CD4-positive, alpha-beta T cell (primary cell): Measurements from ENCODE around the gene FLYWCH1. TPM values are rescaled to one million over a fixed set of nuclear protein-coding genes. Genes with fewer than 3 reads are reported as not detected.

Experiments
- ATAC-seq: fragments of 200-7000 bp; cut with Tn5 transposase; one replicate; pipeline ENCODE4 v1.10.0; 2022; ENCODE audit warnings: mild to moderate bottlenecking; ENCODE audit not compliant: poor library complexity
- CTCF ChIA-PET: fragments of 350-600 bp; sonication (Branson Sonifier 250); formaldehyde crosslinking; loops from one replicate; lab custom pipeline; 2021; ENCODE audit warnings: antibody characterized with exemption, inconsistent platforms; lab: Charles Lee
- POLR2A ChIA-PET: fragments of 350-600 bp; sonication (Branson Sonifier 250); formaldehyde crosslinking; loops from one replicate; lab custom pipeline; 2021; ENCODE audit warnings: antibody characterized with exemption, inconsistent platforms; lab: Charles Lee
- DNase-seq, 14 experiments: peaks; one replicate each; pipeline ENCODE4 v3.0.0-alpha.2; 2013 to 2020; ENCODE audit warnings: mixed read lengths in 2 of 14
- H3K27ac ChIP-seq, 2 donors: one replicate each; pipeline versions ENCODE4 v1.5.1 to v1.7.0; 2013; ENCODE audit warnings: low read length in 2 of 2, low read depth in 1 of 2, mild to moderate bottlenecking in 1 of 2
- H3K27me3 ChIP-seq, 2 experiments: 1 replicate in 1 of 2; 2 replicates in 1 of 2; pipeline versions ENCODE4 v1.6.1 to v1.7.0; 2013; ENCODE audit warnings: low read length in 2 of 2, control low read depth in 1 of 2, mild to moderate bottlenecking in 1 of 2, moderate library complexity in 1 of 2; ENCODE audit not compliant: insufficient read depth in 2 of 2, control insufficient read depth in 1 of 2
- H3K36me3 ChIP-seq: one replicate; pipeline ENCODE4 v1.6.1; 2013; ENCODE audit warnings: low read length, control low read depth; ENCODE audit not compliant: insufficient read depth
- H3K4me1 ChIP-seq: one replicate; pipeline ENCODE4 v1.6.1; 2013; ENCODE audit warnings: low read length, control low read depth; ENCODE audit not compliant: insufficient read depth
- H3K4me3 ChIP-seq: one replicate; pipeline ENCODE4 v1.5.1; 2013; ENCODE audit warnings: mild to moderate bottlenecking, low read length, moderate library complexity
- H3K9me3 ChIP-seq, 2 experiments: 1 replicate in 1 of 2; 2 replicates in 1 of 2; pipeline versions ENCODE4 v1.6.1 to v1.7.0; 2013; ENCODE audit warnings: low read length in 2 of 2, mild to moderate bottlenecking in 2 of 2, control low read depth in 1 of 2, moderate library complexity in 1 of 2; ENCODE audit not compliant: control insufficient read depth in 1 of 2, insufficient read depth in 1 of 2
- H3K27ac Mint-ChIP-seq: one replicate; pipeline ENCODE4 v1.8.0; 2020; ENCODE audit warnings: mixed read lengths
- H3K27me3 Mint-ChIP-seq: one replicate; pipeline ENCODE4 v1.8.0; 2021; ENCODE audit warnings: mixed read lengths
- H3K36me3 Mint-ChIP-seq: one replicate; pipeline ENCODE4 v1.8.0; 2021; ENCODE audit warnings: low read depth, mixed read lengths
- H3K4me1 Mint-ChIP-seq: one replicate; pipeline ENCODE4 v1.8.0; 2021; ENCODE audit warnings: low read depth, mixed read lengths
- H3K4me3 Mint-ChIP-seq: one replicate; pipeline ENCODE4 v1.8.0; 2020; ENCODE audit warnings: mild to moderate bottlenecking, mixed read lengths
- H3K9me3 Mint-ChIP-seq: one replicate; pipeline ENCODE4 v1.8.0; 2020; ENCODE audit warnings: mixed read lengths
- CTCF ChIP-seq: fragments of 200-600 bp; IDR thresholded peaks from one replicate; pipeline ENCODE4 v1.8.0; 2022; ENCODE audit warnings: antibody characterized with exemption, mild to moderate bottlenecking
- intact Hi-C, 2 experiments: fragments of 100-400 bp; cut with DNase I in 1 of 2; cut with micrococcal nuclease in 1 of 2; formaldehyde crosslinking; loops; one replicate each; pipeline versions ENCODE4 v1.15.1 to v1.9.0; 2023 to 2025; cut with DNase I, micrococcal nuclease
- total RNA-seq, 174 experiments: library from RNA in 2 of 174; stranded (reverse) in 2 of 174; gene quantifications; one replicate each; pipeline ENCODE4 v1.2.3 and lab custom pipeline; 2021 to 2026

Gene FLYWCH1
- total RNA-seq, 2 experiments from 2014 or later: 84.8 to 97.0 TPM

- POLR2A ChIA-PET: interaction anchor here (0.7 kb wide), 1 partner anchor 66 kb away, joined by 3 read pairs; no protein-coding TSS in a partner anchor
- no peak for ATAC-seq
Measured at GRCh38 chr16:2982402-2982801, 70.7 kb downstream of the FLYWCH1 start.

GRCh38 chr16:2983706-2984136 is 72.0 kb downstream of the FLYWCH1 start:
- H3K36me3 ChIP-seq: no peaks in the 10 kb centered on the region
- Mint-ChIP-seq H3K27me3 (no peaks in the 10 kb centered on the region), H3K27ac (no peak overlapping the region), H3K4me1 (no peaks in the 10 kb centered on the region), H3K9me3 (no peaks in the 10 kb centered on the region), H3K36me3 (no peaks in the 10 kb centered on the region), H3K4me3 (no peak overlapping the region)
- peaks cover 29% of the 10 kb centered on the region for H3K4me1 ChIP-seq
- peaks cover 0 to 7% of the 10 kb centered on the region in 2 experiments for H3K9me3 ChIP-seq
- DNase-seq: peak in 13 of 14 experiments; percentile 31 to 83 (median 58)
- ChIA-PET POLR2A (no interaction called here), CTCF (interaction anchor here (1.2 to 2.9 kb wide), 2 partner anchors 17 to 48 kb away, joined by 3 to 10 read pairs; no protein-coding TSS in a partner anchor)
- no peak overlapping the region for H3K27ac ChIP-seq
- no peak overlapping the region for H3K4me3 ChIP-seq
- ATAC-seq: peak; percentile 51
- intact Hi-C loops: loop anchor here in 1 of 2 experiments (2.0 to 5.0 kb wide), 3 partner anchors 37 to 106 kb away; partner anchors contain the start of genes FLYWCH1 and TNFRSF12A
- peak; percentile 89 for TF ChIP-seq CTCF
- H3K27me3 ChIP-seq: peaks cover 0 to 3% of the 10 kb centered on the region in 2 experiments

More at GRCh38 chr16:2982402-2982801, 70.7 kb downstream of the FLYWCH1 start:
- no peak overlapping the region for H3K27ac Mint-ChIP-seq
- CTCF ChIA-PET: interaction anchor here (1.7 kb wide), 1 partner anchor 12 kb away, joined by 4 read pairs; no protein-coding TSS in a partner anchor
- H3K4me3 Mint-ChIP-seq: no peak overlapping the region
- Histone ChIP-seq H3K36me3 (no peaks in the 10 kb centered on the region), H3K4me1 (peaks cover 29% of the 10 kb centered on the region), H3K27ac (no peak overlapping the region), H3K27me3 (peaks cover 0 to 3% of the 10 kb centered on the region in 2 experiments), H3K9me3 (peaks cover 0 to 7% of the 10 kb centered on the region in 2 experiments), H3K4me3 (no peak overlapping the region)
- no peak for DNase-seq
- no peaks in the 10 kb centered on the region for H3K4me1 Mint-ChIP-seq
- intact Hi-C loops: loop anchor here in 1 of 2 experiments (2.0 to 5.0 kb wide), 3 partner anchors 38 to 105 kb away; partner anchors contain the start of genes FLYWCH1 and TNFRSF12A
- no peak for TF ChIP-seq CTCF
- H3K27me3 Mint-ChIP-seq: no peaks in the 10 kb centered on the region
- H3K36me3 Mint-ChIP-seq: no peaks in the 10 kb centered on the region
- H3K9me3 Mint-ChIP-seq: no peaks in the 10 kb centered on the region

GRCh38 chr16:2985462-2985861 is 73.7 kb downstream of the FLYWCH1 start:
- CTCF ChIA-PET: interaction anchor here (2.9 kb wide), 1 partner anchor 46 kb away, joined by 10 read pairs; no protein-coding TSS in a partner anchor
- Histone ChIP-seq H3K4me1 (peaks cover 20% of the 10 kb centered on the region), H3K36me3 (no peaks in the 10 kb centered on the region), H3K27ac (no peak overlapping the region), H3K9me3 (no peaks in the 10 kb centered on the region), H3K27me3 (no peaks in the 10 kb centered on the region), H3K4me3 (no peak overlapping the region)
- ATAC-seq (no peak), DNase-seq (no peak)
- intact Hi-C loops: no loop called here
- Mint-ChIP-seq H3K27ac (no peak overlapping the region), H3K4me1 (no peaks in the 10 kb centered on the region), H3K4me3 (no peak overlapping the region), H3K36me3 (no peaks in the 10 kb centered on the region), H3K9me3 (no peaks in the 10 kb centered on the region), H3K27me3 (no peaks in the 10 kb centered on the region)
- no peak for TF ChIP-seq CTCF
- POLR2A ChIA-PET: no interaction called here
